DND-41 (cell line): Measurements from ENCODE around the gene C6orf118.

ENCODE experiments used
- EZH2 ChIP-seq: IDR thresholded peaks from 3 replicates; pipeline ENCODE4 v1.6.1; 2012; ENCODE audit warnings: borderline replicate concordance, low read depth, mild to moderate bottlenecking, moderate library complexity, low read length, inconsistent platforms; ENCODE audit not compliant: severe bottlenecking
- TF ChIP-seq, protein P1 (sequence below): IDR thresholded peaks from 2 replicates; pipeline ENCODE4 v1.5.1; 2012; ENCODE audit warnings: borderline replicate concordance, low read length, moderate library complexity, mild to moderate bottlenecking; ENCODE audit not compliant: poor library complexity, severe bottlenecking; ENCODE audit errors: extremely low read depth

DNA sequence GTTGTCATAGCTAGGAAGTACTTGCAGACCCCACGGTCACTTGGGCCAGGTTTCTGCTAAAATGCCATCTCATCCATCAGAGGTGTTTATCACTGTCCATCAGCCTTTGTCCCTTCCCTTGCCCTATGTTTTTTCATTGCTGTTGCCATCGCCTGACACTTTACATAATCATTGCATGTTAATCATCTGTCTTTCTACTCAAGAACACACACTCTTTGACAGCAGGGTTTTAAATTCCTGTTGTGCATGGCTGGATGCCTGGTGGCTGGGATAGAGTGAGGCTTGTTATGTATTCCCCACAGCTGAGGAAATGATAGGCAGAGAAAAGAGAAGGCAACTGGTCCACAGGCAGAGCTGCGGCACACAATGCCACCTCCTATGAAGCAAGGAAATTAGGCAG, 11.7 kb upstream of the C6orf118 start:
- TF ChIP-seq, protein P1, sequence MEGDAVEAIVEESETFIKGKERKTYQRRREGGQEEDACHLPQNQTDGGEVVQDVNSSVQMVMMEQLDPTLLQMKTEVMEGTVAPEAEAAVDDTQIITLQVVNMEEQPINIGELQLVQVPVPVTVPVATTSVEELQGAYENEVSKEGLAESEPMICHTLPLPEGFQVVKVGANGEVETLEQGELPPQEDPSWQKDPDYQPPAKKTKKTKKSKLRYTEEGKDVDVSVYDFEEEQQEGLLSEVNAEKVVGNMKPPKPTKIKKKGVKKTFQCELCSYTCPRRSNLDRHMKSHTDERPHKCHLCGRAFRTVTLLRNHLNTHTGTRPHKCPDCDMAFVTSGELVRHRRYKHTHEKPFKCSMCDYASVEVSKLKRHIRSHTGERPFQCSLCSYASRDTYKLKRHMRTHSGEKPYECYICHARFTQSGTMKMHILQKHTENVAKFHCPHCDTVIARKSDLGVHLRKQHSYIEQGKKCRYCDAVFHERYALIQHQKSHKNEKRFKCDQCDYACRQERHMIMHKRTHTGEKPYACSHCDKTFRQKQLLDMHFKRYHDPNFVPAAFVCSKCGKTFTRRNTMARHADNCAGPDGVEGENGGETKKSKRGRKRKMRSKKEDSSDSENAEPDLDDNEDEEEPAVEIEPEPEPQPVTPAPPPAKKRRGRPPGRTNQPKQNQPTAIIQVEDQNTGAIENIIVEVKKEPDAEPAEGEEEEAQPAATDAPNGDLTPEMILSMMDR: no peak
- TF ChIP-seq EZH2: no peak
